HG02852 (cell line): ENCODE results near the gene GBE1.

ENCODE experiments used
- ATAC-seq: cut with Tn5 transposase; IDR thresholded peaks from one replicate; pipeline ENCODE4 v1.9.1; 2021; ENCODE audit warnings: mild to moderate bottlenecking, moderate library complexity; ENCODE audit not compliant: unreplicated experiment

The GBE1 gene

DNA sequence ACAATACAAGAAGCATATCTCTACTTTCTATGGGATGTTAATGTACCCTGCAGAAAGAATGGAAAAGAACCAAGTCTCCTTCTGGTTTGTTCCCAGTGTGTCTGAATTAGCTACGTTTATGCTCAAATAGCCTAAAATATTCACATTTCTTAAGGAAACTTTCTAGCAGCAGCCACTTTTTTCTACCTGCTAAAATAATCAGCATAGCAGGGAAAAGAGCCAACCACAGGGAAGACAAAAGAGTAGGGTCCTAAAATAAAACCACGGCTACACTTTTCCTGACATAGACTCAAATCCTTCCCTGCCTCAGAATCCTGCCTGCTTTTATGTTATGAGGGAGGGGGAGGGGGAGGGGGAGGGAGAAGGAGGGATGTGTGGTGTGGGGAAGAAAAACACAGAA lies 136.7 kb downstream of the GBE1 start:
- no peak for ATAC-seq

- no peak for ATAC-seq
Observed at GRCh38 chr3:81622395-81622794, 139.1 kb downstream of the GBE1 start.

GRCh38 chr3:81621277-81621676 lies 140.2 kb downstream of the GBE1 start:
- no peak for ATAC-seq

DNA sequence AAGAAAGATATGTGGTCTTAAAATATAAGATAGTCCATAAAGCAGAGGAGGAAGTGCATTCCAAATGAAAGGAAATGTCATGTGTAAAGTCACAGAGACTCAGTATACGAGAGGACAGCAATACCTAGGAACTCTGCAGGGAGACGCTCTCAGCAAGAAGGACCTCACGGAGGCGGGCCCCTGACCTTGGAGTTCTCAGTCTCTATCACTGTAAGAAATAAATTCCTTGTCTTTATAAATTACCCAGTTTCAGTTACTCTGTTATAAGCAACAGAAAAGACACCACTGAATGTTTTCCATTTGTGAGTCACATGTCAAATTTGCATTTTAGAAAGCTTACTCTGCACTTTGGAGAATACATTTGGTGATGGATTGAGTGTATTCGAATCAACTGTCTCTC lies 140.6 kb downstream of the GBE1 start:
- no peak for ATAC-seq

- no peak for ATAC-seq
Observed at GRCh38 chr3:81612768-81613167, 148.7 kb downstream of the GBE1 start.

- no peak for ATAC-seq
Observed at GRCh38 chr3:81602781-81603180, 158.7 kb downstream of the GBE1 start.

GRCh38 chr3:81601707-81602305 lies 159.6 kb downstream of the GBE1 start:
- ATAC-seq: no peak

- no peak for ATAC-seq
Observed at GRCh38 chr3:81592101-81592500, 169.3 kb downstream of the GBE1 start.

- ATAC-seq: no peak
Observed at GRCh38 chr3:81585937-81586336, 175.5 kb downstream of the GBE1 start.

DNA sequence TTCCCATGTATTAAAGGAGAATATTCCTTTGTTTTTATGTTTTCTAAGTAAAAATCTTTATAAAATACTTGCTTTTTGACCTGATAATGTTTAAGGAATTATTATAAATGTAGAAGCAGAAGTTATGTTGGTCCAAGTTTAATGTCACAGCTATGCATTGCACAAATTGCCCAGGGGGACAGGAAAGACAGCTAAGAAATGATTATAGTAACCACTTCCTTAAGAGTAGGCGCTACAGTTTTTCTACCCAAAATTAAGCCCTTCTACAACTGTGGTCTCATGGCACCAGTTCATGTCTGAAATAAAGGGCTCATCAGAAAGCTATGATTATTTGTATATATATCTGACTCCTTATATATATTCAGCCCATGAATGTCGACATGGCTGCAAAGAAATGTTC lies 176.4 kb downstream of the GBE1 start:
- ATAC-seq: no peak

GRCh38 chr3:81581966-81582599 lies 179.4 kb downstream of the GBE1 start:
- ATAC-seq: peak; percentile 87

DNA sequence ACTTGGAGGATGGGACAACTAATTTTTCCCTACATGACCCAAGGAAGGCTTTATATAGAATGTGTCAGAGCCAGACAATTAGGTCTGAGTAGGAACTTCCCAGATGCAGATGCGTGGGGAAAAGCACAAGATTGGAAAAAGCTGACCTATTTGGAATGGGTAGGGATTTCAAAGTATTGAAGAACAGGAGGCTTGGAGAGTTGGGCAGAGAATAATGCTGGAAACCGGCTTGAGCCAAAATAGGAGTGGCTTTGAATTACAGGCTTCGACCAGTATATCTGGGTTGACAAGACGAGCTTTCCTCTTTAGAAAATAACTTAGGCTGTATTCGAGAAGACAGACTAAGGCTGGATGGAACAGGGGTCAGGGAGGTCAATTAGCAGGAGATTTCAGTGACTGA lies 181.1 kb downstream of the GBE1 start:
- no peak for ATAC-seq

DNA sequence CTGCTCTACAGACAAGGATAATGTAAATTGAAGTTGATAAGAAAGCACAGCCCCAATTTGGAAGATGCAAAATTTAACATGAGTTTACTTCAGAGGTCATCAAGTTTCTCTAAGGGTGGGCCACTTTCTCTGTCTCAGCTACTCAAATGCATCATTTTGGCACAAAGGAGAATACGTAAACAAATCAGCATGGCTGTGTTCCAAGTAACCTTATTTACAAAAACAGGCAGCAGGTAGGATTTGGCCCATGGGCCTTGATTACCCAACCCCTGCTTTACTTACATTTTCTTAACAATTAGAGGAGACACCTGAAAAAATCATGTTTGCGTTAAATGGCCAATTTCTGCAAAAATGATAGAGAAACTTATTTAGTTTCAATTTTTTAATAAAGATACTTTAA lies 181.7 kb downstream of the GBE1 start:
- ATAC-seq: no peak

- no peak for ATAC-seq
Observed at GRCh38 chr3:81572201-81572756, 189.2 kb downstream of the GBE1 start.

DNA sequence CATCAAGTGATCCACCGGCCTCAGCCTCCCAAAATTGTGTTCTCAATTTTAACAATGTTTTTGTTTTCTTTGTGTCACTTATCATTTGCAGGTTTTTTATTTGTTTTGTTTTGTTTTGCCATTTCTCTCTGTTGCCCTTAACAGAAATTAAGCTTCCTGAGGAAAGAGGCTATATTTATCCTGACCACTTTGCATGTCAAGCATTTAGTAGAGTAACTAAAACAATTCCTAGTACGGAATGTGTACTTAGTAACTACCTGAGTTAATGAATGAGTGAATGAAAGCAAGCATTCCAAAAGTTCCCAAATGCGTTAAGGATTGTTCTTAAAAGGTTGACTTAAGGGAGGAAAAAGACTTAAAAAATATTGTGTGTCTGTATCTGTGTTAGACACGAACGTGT lies 193.1 kb downstream of the GBE1 start:
- ATAC-seq: no peak

GRCh38 chr3:81565041-81565440 lies 196.4 kb downstream of the GBE1 start:
- ATAC-seq: no peak

DNA sequence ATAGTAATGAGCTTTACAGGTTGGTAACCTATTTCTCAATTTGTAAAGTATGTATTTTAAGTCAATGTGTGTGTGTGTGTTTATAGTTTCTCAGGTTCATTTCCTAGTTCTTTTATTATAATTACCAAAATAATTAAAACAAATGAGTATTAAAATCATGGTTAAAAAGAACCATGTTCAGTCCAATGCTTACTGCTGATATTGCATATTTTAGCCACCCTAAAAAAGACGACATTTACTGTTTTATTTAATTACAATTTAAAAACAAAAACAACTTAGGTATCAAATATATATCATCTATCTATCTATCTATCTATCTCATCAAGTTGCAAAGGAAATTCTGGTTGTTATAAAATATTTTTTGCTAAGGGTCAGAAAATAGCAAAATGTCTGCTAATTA lies 203.3 kb downstream of the GBE1 start:
- ATAC-seq: no peak

- ATAC-seq: no peak
Observed at GRCh38 chr3:81554801-81555200, 206.6 kb downstream of the GBE1 start.

GRCh38 chr3:81554388-81554787 lies 207.1 kb downstream of the GBE1 start:
- peak; percentile 88 for ATAC-seq

DNA sequence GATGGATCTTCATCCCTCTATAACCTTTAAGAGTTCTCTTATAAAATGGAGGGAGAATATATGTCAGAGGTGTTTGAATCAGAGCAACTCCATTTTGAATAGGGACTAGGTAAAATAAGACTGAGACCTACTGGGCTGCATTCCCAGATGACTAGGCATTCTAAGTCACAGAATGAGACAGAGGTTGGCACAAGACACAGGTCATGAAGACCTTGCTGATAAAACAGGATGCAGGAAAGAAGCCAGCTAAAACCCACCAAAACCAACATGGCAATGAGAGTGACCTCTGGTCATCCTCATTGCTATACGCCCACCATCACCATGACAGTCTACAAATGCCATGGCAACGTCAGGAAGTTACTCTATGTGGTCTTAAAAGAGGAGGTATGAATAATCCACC lies 211.0 kb downstream of the GBE1 start:
- ATAC-seq: no peak

DNA sequence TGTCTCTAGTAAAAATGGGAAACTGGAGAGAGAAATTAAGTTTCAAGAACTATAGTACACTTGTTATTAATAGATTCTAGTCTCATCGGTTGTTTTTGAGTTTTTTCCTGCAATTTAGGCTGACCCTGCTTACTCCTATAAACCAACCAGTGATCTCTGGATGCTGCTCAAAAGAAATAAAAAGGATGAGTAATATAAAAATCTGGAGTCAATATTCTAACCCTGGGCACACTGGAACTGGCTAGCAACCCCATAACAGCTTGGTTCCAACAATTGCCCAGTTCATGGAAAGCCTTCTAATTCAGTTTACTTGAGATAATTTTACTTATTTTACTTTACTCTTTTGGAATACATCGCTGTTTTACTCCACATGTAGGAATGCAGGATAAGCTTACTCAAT lies 211.6 kb downstream of the GBE1 start:
- ATAC-seq: no peak

DNA sequence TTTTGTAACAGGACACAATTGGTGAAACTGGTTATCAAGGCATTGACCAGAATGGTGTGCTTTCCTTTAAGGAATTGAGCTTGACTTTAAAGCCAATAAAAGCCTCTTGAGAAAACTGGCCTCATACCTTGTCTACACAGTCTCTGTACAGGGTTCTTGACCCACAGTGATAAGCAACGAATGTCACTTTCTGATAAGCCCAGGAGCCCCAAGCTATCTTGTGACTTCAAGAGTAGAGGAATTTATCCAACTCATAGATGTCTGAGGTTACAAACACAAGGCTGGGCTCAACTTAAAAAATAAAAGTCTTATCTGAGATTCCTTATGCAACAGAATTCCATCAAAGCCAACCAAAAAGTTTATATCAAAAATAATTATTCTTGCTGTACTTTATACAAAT lies 212.1 kb downstream of the GBE1 start:
- ATAC-seq: no peak

DNA sequence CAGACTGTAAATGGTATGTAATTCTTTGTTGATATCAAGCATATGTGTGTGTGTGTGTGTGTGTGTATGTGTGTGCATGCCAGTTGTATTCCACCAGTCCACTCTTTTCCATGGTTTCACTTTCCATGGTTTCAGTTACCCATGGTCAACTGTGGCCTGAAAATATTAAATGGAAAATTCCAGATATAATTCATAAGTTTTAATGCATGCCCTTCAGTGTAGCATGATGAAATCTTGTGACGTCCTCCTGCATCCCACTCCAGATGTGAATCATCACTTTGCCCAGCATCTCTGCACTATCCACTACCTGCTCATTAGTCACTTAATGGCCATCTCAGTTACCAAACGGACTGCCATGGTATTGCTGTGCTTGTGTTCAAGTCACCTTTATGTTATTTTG lies 215.9 kb downstream of the GBE1 start:
- no peak for ATAC-seq
